HepG2 (cell line): ENCODE data around the gene FAM81B. TPM values are rescaled to one million over a fixed set of nuclear protein-coding genes. Genes with fewer than 3 reads are reported as not detected.

Experiments
- ATAC-seq: fragments of 200-7000 bp; cut with Tn5 transposase; 3 replicates; pipeline ENCODE4 v1.9.1; 2020; ENCODE audit warnings: mild to moderate bottlenecking, moderate library complexity
- BruUV-seq: library from RNA; stranded (reverse); fragments of 400-500 nt; replicated peaks from 2 replicates; lab custom pipeline; 2021; lab: Mats Ljungman, UMichigan
- CTCF ChIA-PET: fragments of 300-600 bp; formaldehyde crosslinking; extraction: SDS; loops from one replicate; lab custom pipeline; 2021; ENCODE audit warnings: low total read pairs, inconsistent platforms, low intra/inter-chr PET ratio; lab: Yijun Ruan, JAX
- POLR2A ChIA-PET: fragments of 350-600 bp; sonication (Branson Sonifier 250); formaldehyde crosslinking; loops from one replicate; lab custom pipeline; 2020; ENCODE audit warnings: antibody characterized with exemption, inconsistent platforms; lab: Yijun Ruan, JAX
- DNase-seq: peaks from one replicate; pipeline ENCODE4 v3.0.0-alpha.2; 2015; ENCODE audit warnings: low spot score
- FAIRE-seq: peaks from 3 replicates; lab custom pipeline; 2011; peaks lifted over from hg19 to GRCh38; lab: Jason Lieb, UNC
- H2AFZ ChIP-seq: one replicate; pipeline ENCODE4 v1.6.1; 2011; ENCODE audit warnings: low read length, inconsistent platforms
- H3K27ac ChIP-seq: fragments of 300-600 bp; 3 replicates; pipeline ENCODE4 v1.8.0; 2011; ENCODE audit warnings: mixed run types, mild to moderate bottlenecking, mixed read lengths, low read length, inconsistent platforms; ENCODE audit not compliant: insufficient read depth; ENCODE audit errors: extremely low read length
- H3K27me3 ChIP-seq, 2 experiments: fragments of 200-600 bp in 1 of 2; 2 replicates in 1 of 2; 3 replicates in 1 of 2; pipeline versions ENCODE4 v1.6.0 to v1.8.0; 2011; ENCODE audit warnings: low read length in 2 of 2, mild to moderate bottlenecking in 2 of 2, moderate library complexity in 2 of 2, inconsistent platforms in 1 of 2; ENCODE audit not compliant: insufficient read depth in 2 of 2, control insufficient read depth in 1 of 2
- H3K36me3 ChIP-seq, 2 experiments: fragments of 200-600 bp in 1 of 2; replicated peaks in 1 of 2; 2 replicates in 1 of 2; 3 replicates in 1 of 2; pipeline versions ENCODE4 v1.5.1 to v1.8.0; 2011; ENCODE audit warnings: low read length in 2 of 2, inconsistent platforms in 1 of 2; ENCODE audit not compliant: insufficient read depth in 2 of 2, control insufficient read depth in 1 of 2
- H3K4me1 ChIP-seq: 2 replicates; pipeline ENCODE4 v1.5.1; 2012; ENCODE audit warnings: low read length, inconsistent platforms; ENCODE audit not compliant: insufficient read depth
- H3K4me2 ChIP-seq: 2 replicates; pipeline ENCODE4 v1.6.0; 2011; ENCODE audit warnings: low read depth, low read length, inconsistent platforms
- H3K4me3 ChIP-seq, 3 experiments: fragments of 200-600 bp in 1 of 3; sonication (generic), shearing (Covaris generic) in 1 of 3; replicated peaks in 1 of 3; 2 replicates each; pipeline ENCODE4 v1.5.1; 2011 to 2016; ENCODE audit warnings: low read length in 3 of 3, inconsistent platforms in 2 of 3, low read depth in 2 of 3, mild to moderate bottlenecking in 2 of 3, control low read depth in 1 of 3, mixed read lengths in 1 of 3; ENCODE audit not compliant: insufficient read depth in 1 of 3
- H3K79me2 ChIP-seq: one replicate; pipeline ENCODE4 v1.6.1; 2011; ENCODE audit warnings: low read length, inconsistent platforms; ENCODE audit not compliant: insufficient read depth
- H3K9ac ChIP-seq: 2 replicates; pipeline ENCODE4 v1.6.0; 2011; ENCODE audit warnings: mild to moderate bottlenecking, low read depth, low read length, inconsistent platforms; ENCODE audit not compliant: insufficient read depth
- H3K9me3 ChIP-seq: 2 replicates; pipeline ENCODE4 v1.5.1; 2012; ENCODE audit warnings: mild to moderate bottlenecking, low read length
- H4K20me1 ChIP-seq: 2 replicates; pipeline ENCODE4 v1.6.0; 2011; ENCODE audit warnings: inconsistent platforms, mild to moderate bottlenecking, low read length, moderate library complexity; ENCODE audit not compliant: insufficient read depth
- MATR3 ChIP-seq: sonication (generic); formaldehyde crosslinking; IDR thresholded peaks from 2 replicates; pipeline ENCODE4 v1.4.0; 2020; ENCODE audit warnings: missing genetic modification reagents
- MED8 ChIP-seq: sonication (generic); formaldehyde crosslinking; IDR thresholded peaks from 2 replicates; pipeline ENCODE4 v1.8.1; 2023; ENCODE audit warnings: mild to moderate bottlenecking, missing genetic modification reagents; ENCODE audit not compliant: insufficient replicate concordance
- MNT ChIP-seq: fragments of 450-650 bp; IDR thresholded peaks from 2 replicates; pipeline ENCODE4 v1.6.1; 2016
- MYC ChIP-seq: sonication (generic); formaldehyde crosslinking; IDR thresholded peaks from 2 replicates; pipeline ENCODE4 v1.9.0; 2021; ENCODE audit warnings: missing genetic modification reagents, borderline replicate concordance
- PHB2 ChIP-seq: fragments of 450-650 bp; IDR thresholded peaks from 2 replicates; pipeline ENCODE4 v1.6.1; 2018; ENCODE audit not compliant: partially characterized antibody
- RCOR2 ChIP-seq: IDR thresholded peaks from 2 replicates; pipeline ENCODE4 v1.6.1; 2016; ENCODE audit warnings: missing biosample characterization, missing genetic modification reagents
- RFX3 ChIP-seq: IDR thresholded peaks from 2 replicates; pipeline ENCODE4 v1.6.1; 2016; ENCODE audit warnings: missing biosample characterization, missing genetic modification reagents
- STAG1 ChIP-seq: sonication (generic); formaldehyde crosslinking; IDR thresholded peaks from 2 replicates; pipeline ENCODE4 v1.4.0; 2020; ENCODE audit warnings: missing genetic modification reagents
- ZNF430 ChIP-seq: sonication (generic); formaldehyde crosslinking; IDR thresholded peaks from 2 replicates; pipeline ENCODE4 v1.9.0; 2021; ENCODE audit warnings: mild to moderate bottlenecking, missing genetic modification reagents
- ZNF558 ChIP-seq: sonication (generic); formaldehyde crosslinking; IDR thresholded peaks from 2 replicates; pipeline ENCODE4 v1.9.0; 2022; ENCODE audit warnings: mild to moderate bottlenecking, missing genetic modification reagents, borderline replicate concordance
- ZNF572 ChIP-seq: sonication (generic); formaldehyde crosslinking; IDR thresholded peaks from 2 replicates; pipeline ENCODE4 v1.5.1; 2020; ENCODE audit warnings: mild to moderate bottlenecking, missing genetic modification reagents
- ZNF614 ChIP-seq: IDR thresholded peaks from 2 replicates; pipeline ENCODE4 v1.6.1; 2018; ENCODE audit warnings: missing biosample characterization, missing genetic modification reagents, inconsistent platforms, borderline replicate concordance
- ZNF737 ChIP-seq: sonication (generic); formaldehyde crosslinking; IDR thresholded peaks from 2 replicates; pipeline ENCODE4 v1.5.0; 2020; ENCODE audit warnings: missing genetic modification reagents, mild to moderate bottlenecking, borderline replicate concordance
- ZNF781 ChIP-seq: sonication (generic); formaldehyde crosslinking; IDR thresholded peaks from 2 replicates; pipeline ENCODE4 v1.5.1; 2020; ENCODE audit warnings: borderline replicate concordance, mild to moderate bottlenecking, missing genetic modification reagents; ENCODE audit errors: not compliant biosample characterization
- ZSCAN25 ChIP-seq: sonication (generic); formaldehyde crosslinking; IDR thresholded peaks from 2 replicates; pipeline ENCODE4 v1.8.0; 2022; ENCODE audit warnings: mild to moderate bottlenecking, missing genetic modification reagents
- WGBS: methylation state at CpG from one replicate; pipeline ENCODE4 v1.1.6; 2017; ENCODE audit warnings: low lambda C conversion rate; 5-methylcytosine and 5-hydroxymethylcytosine counted together
- in situ Hi-C: cut with HindIII; loops from 2 replicates; pipeline ENCODE4 v1.10.0; 2017; ENCODE audit warnings: low pct_unique_long_range_greater_than_20kb; ENCODE audit not compliant: extremely low pct_ligation_motif_present
- intact Hi-C: fragments of 100-400 bp; cut with micrococcal nuclease; formaldehyde crosslinking; loops from one replicate; pipeline ENCODE4 v1.10.0; 2022; ENCODE audit not compliant: unreplicated experiment
- polyA plus RNA-seq, 8 experiments: library from polyadenylated mRNA; depleted of rRNA in 3 of 8; stranded (reverse) in 7 of 8; unstranded in 1 of 8; fragments of >200 nt; fragmentation: Illumina TruSeq in 4 of 8; extraction: Trizol in 4 of 8; gene quantifications; 2 replicates each; pipeline versions ENCODE4 v1.2.1 to v1.2.3, GENCODE V29; 2011 to 2016; ENCODE audit warnings: low read depth in 4 of 8, missing spikeins in 1 of 8, mixed read lengths in 1 of 8; ENCODE audit not compliant: insufficient read depth in 1 of 8
- total RNA-seq, 5 experiments: library from RNA; depleted of rRNA; stranded (reverse); fragments of >200 nt; fragmentation: Illumina TruSeq; extraction: Trizol; gene quantifications; 2 replicates each; pipeline ENCODE4 v1.2.3, GENCODE V29; 2016; ENCODE audit warnings: low read depth in 1 of 5
- TF ChIP-seq, protein P1 (sequence below): sonication (generic); formaldehyde crosslinking; IDR thresholded peaks from 2 replicates; pipeline ENCODE4 v1.4.0; 2020; ENCODE audit warnings: missing genetic modification reagents

Gene FAM81B
- total and polyA plus RNA-seq, 2 of the 13 experiments (the other 11 are each of a cell fraction or from before 2014, with no cell fraction given), result not detected

DNA sequence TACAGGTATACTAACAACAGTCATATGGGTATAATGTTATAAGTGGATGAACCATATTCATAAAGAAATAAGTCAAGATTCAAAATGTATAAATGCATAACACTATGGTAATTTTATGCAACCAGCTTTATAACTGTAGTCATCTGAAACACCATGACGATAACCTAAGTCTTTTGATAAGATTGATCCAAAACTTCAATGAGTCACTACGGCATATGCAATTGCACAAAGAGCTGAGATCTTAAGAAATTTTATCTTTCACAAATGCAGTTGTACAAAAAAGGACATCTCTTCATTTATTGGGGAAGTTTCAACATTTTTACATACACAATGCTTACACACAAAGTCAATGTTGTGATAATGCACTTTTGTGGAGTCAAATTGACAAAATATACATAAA is 20.3 kb downstream of the FAM81B start:
- ATAC-seq, result no peak
- in situ Hi-C loops (no loop called here), intact Hi-C loops (no loop called here)
- Histone ChIP-seq H3K27me3 (no peaks in the 10 kb centered on the region; a peak in 1 of 5 replicates), H3K27ac (no peak overlapping the region), H3K4me3 (no peak overlapping the region), H3K4me2 (no peak overlapping the region), H3K79me2 (no peaks in the 10 kb centered on the region), H4K20me1 (no peaks in the 10 kb centered on the region), H3K9me3 (no peaks in the 10 kb centered on the region), H3K9ac (no peak overlapping the region), H3K4me1 (no peaks in the 10 kb centered on the region), H2AFZ (no peak overlapping the region), H3K36me3 (no peaks in the 10 kb centered on the region)
- ChIA-PET CTCF (no interaction called here), POLR2A (no interaction called here)
- DNase-seq, result no peak
- WGBS, result 0% methylated on average over 2 of the region's 2 CpGs
- no TSS peak for BruUV-seq
- no peak for TF ChIP-seq ZSCAN25 (CRISPR knock-in tag)
- TF ChIP-seq ZNF558 (CRISPR knock-in tag), result no peak
- no peak for TF ChIP-seq STAG1 (CRISPR knock-in tag)
- no peak for TF ChIP-seq PHB2
- TF ChIP-seq ZNF781, result no peak
- no peak for TF ChIP-seq RFX3 (CRISPR knock-in tag)
- TF ChIP-seq ZNF614 (CRISPR knock-in tag), result no peak
- no peak for TF ChIP-seq ZNF737
- no peak for TF ChIP-seq RCOR2 (CRISPR knock-in tag)
- TF ChIP-seq MNT, result no peak
- TF ChIP-seq MED8 (CRISPR knock-in tag), result no peak
- TF ChIP-seq, protein P1, sequence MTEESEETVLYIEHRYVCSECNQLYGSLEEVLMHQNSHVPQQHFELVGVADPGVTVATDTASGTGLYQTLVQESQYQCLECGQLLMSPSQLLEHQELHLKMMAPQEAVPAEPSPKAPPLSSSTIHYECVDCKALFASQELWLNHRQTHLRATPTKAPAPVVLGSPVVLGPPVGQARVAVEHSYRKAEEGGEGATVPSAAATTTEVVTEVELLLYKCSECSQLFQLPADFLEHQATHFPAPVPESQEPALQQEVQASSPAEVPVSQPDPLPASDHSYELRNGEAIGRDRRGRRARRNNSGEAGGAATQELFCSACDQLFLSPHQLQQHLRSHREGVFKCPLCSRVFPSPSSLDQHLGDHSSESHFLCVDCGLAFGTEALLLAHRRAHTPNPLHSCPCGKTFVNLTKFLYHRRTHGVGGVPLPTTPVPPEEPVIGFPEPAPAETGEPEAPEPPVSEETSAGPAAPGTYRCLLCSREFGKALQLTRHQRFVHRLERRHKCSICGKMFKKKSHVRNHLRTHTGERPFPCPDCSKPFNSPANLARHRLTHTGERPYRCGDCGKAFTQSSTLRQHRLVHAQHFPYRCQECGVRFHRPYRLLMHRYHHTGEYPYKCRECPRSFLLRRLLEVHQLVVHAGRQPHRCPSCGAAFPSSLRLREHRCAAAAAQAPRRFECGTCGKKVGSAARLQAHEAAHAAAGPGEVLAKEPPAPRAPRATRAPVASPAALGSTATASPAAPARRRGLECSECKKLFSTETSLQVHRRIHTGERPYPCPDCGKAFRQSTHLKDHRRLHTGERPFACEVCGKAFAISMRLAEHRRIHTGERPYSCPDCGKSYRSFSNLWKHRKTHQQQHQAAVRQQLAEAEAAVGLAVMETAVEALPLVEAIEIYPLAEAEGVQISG (CRISPR knock-in tag), result no peak
- no peak for TF ChIP-seq ZNF572 (CRISPR knock-in tag)
- no peak for TF ChIP-seq MYC
- no peak for TF ChIP-seq MATR3
- TF ChIP-seq ZNF430, result no peak
- no peak for FAIRE-seq
